ENCODE measurements around the gene CAPNS1. TPM values are rescaled to one million over a fixed set of nuclear protein-coding genes. Genes with fewer than 3 reads are reported as not detected.

The CAPNS1 gene
- total and polyA plus RNA-seq, 2 experiments from 2014 or later = 199 to 320 TPM

GRCh38 chr19:36093146-36093662, 46.7 kb upstream of the CAPNS1 start:
- 93% methylated on average over 5 of the region's 5 CpGs for WGBS (ENCODE audit: low lambda C conversion rate, missing lambda C conversion rate)
- Histone ChIP-seq H3K27me3 (no peaks in the 10 kb centered on the region), H3K9me2 (replicated peaks; ENCODE audit: insufficient read depth) (no peaks in the 10 kb centered on the region), H3K4me1 (ENCODE audit: insufficient read depth) (no peaks in the 10 kb centered on the region), H3K36me3 (replicated peaks; ENCODE audit: insufficient read depth, low read depth) (no peaks in the 10 kb centered on the region), H2AFZ (no peak overlapping the region), H4K20me1 (ENCODE audit: insufficient read depth, poor library complexity, severe bottlenecking) (no peaks in the 10 kb centered on the region), H3K9me3 (ENCODE audit: low read depth) (no peaks in the 10 kb centered on the region), H3K27ac (no peak overlapping the region), H3K79me2 (no peaks in the 10 kb centered on the region), H3K4me2 (no peak overlapping the region), H3K4me3 (no peak overlapping the region)
- no peak for DNase-seq (ENCODE audit: low spot score)
- TF ChIP-seq CTCF (IDR thresholded peaks at IDR 0.05; ENCODE audit: poor library complexity) = no peak

- H4K20me1 ChIP-seq (ENCODE audit: insufficient read depth, poor library complexity, severe bottlenecking) = no peaks in the 10 kb centered on the region
- H3K36me3 ChIP-seq (replicated peaks; ENCODE audit: insufficient read depth, low read depth) = no peaks in the 10 kb centered on the region
- no peaks in the 10 kb centered on the region for H3K9me3 ChIP-seq (ENCODE audit: low read depth)
- 91% methylated on average over 6 of the region's 6 CpGs for WGBS (ENCODE audit: low lambda C conversion rate, missing lambda C conversion rate)
- H3K4me3 ChIP-seq = no peak overlapping the region
- H3K4me1 ChIP-seq (ENCODE audit: insufficient read depth) = no peaks in the 10 kb centered on the region
- TF ChIP-seq EZH2 (IDR thresholded peaks at IDR 0.05; ENCODE audit: borderline replicate concordance) (no peak), CTCF (IDR thresholded peaks at IDR 0.05; ENCODE audit: poor library complexity) (no peak), EZH2phosphoT487 (IDR thresholded peaks at IDR 0.05; ENCODE audit: low read depth, severe bottlenecking, unreplicated experiment) (no peak)
- DNase-seq (ENCODE audit: low spot score) = no peak
- no peaks in the 10 kb centered on the region for H3K79me2 ChIP-seq
- no peak overlapping the region for H2AFZ ChIP-seq
- H3K4me2 ChIP-seq = no peak overlapping the region
- no peaks in the 10 kb centered on the region for H3K9me2 ChIP-seq (replicated peaks; ENCODE audit: insufficient read depth)
- H3K27ac ChIP-seq = no peak overlapping the region
- H3K27me3 ChIP-seq = no peaks in the 10 kb centered on the region
Observed at GRCh38 chr19:36093687-36094086, 46.2 kb upstream of the CAPNS1 start.

- Histone ChIP-seq H3K4me1 (ENCODE audit: insufficient read depth) (no peaks in the 10 kb centered on the region), H3K4me3 (no peak overlapping the region), H3K9me3 (ENCODE audit: low read depth) (no peaks in the 10 kb centered on the region), H3K4me2 (no peak overlapping the region), H3K36me3 (replicated peaks; ENCODE audit: insufficient read depth, low read depth) (no peaks in the 10 kb centered on the region), H2AFZ (no peak overlapping the region), H3K27me3 (no peaks in the 10 kb centered on the region), H3K9me2 (replicated peaks; ENCODE audit: insufficient read depth) (no peaks in the 10 kb centered on the region), H3K27ac (no peak overlapping the region), H4K20me1 (ENCODE audit: insufficient read depth, poor library complexity, severe bottlenecking) (no peaks in the 10 kb centered on the region), H3K79me2 (no peaks in the 10 kb centered on the region)
- no peak for DNase-seq (ENCODE audit: low spot score)
- 99% methylated on average over 6 of the region's 6 CpGs for WGBS (ENCODE audit: low lambda C conversion rate, missing lambda C conversion rate)
- TF ChIP-seq CTCF (IDR thresholded peaks at IDR 0.05; ENCODE audit: poor library complexity) (no peak), EZH2phosphoT487 (IDR thresholded peaks at IDR 0.05; ENCODE audit: low read depth, severe bottlenecking, unreplicated experiment) (no peak), EZH2 (IDR thresholded peaks at IDR 0.05; ENCODE audit: borderline replicate concordance) (no peak)
Observed at GRCh38 chr19:36097036-36097435, 42.8 kb upstream of the CAPNS1 start.
